ENCODE data around the gene MEIOB.
A peak's percentile ranks its signal among the peaks of the same experiment; 100 is the strongest.

Gene MEIOB

GRCh38 chr16:1846416-1846815 lies 25.5 kb downstream of the MEIOB start:
- H3K9me3 Mint-ChIP-seq: no peaks in the 10 kb centered on the region
- H3K36me3 Mint-ChIP-seq (ENCODE audit: low read depth): no peaks in the 10 kb centered on the region
- H3K4me3 Mint-ChIP-seq: no peak overlapping the region
- H3K4me1 Mint-ChIP-seq (ENCODE audit: low read depth): no peaks in the 10 kb centered on the region
- no peak overlapping the region for H3K27ac Mint-ChIP-seq
- intact Hi-C loops (cut with micrococcal nuclease): no loop called here
- peaks cover 12% of the 10 kb centered on the region for H3K27me3 Mint-ChIP-seq

- Mint-ChIP-seq H3K27ac (no peak overlapping the region), H3K4me1 (ENCODE audit: low read depth) (no peaks in the 10 kb centered on the region), H3K4me3 (no peak overlapping the region), H3K36me3 (ENCODE audit: low read depth) (no peaks in the 10 kb centered on the region), H3K27me3 (peaks cover 9% of the 10 kb centered on the region), H3K9me3 (no peaks in the 10 kb centered on the region)
- intact Hi-C loops (cut with micrococcal nuclease): no loop called here
These were observed 26.0 kb downstream of the MEIOB start for GRCh38 chr16:1845985-1846384.

GRCh38 chr16:1839554-1839953 lies 32.4 kb downstream of the MEIOB start:
- Mint-ChIP-seq H3K4me1 (ENCODE audit: low read depth) (no peaks in the 10 kb centered on the region), H3K27ac (no peak overlapping the region), H3K9me3 (no peaks in the 10 kb centered on the region), H3K4me3 (no peak overlapping the region), H3K36me3 (ENCODE audit: low read depth) (peaks cover 6% of the 10 kb centered on the region), H3K27me3 (no peaks in the 10 kb centered on the region)
- intact Hi-C loops (cut with micrococcal nuclease): no loop called here

- Mint-ChIP-seq H3K36me3 (ENCODE audit: low read depth) (peaks cover 26% of the 10 kb centered on the region), H3K9me3 (no peaks in the 10 kb centered on the region), H3K4me1 (ENCODE audit: low read depth) (peaks cover 9% of the 10 kb centered on the region), H3K27ac (no peak overlapping the region), H3K4me3 (no peak overlapping the region), H3K27me3 (no peaks in the 10 kb centered on the region)
- intact Hi-C loops (cut with micrococcal nuclease): no loop called here
These were observed 37.9 kb downstream of the MEIOB start for GRCh38 chr16:1834096-1834495.

- Mint-ChIP-seq H3K4me3 (no peak overlapping the region), H3K9me3 (no peaks in the 10 kb centered on the region), H3K27ac (no peak overlapping the region), H3K27me3 (no peaks in the 10 kb centered on the region), H3K36me3 (ENCODE audit: low read depth) (peaks cover 26% of the 10 kb centered on the region), H3K4me1 (ENCODE audit: low read depth) (peaks cover 13% of the 10 kb centered on the region)
- intact Hi-C loops (cut with micrococcal nuclease): no loop called here
These were observed 39.0 kb downstream of the MEIOB start for GRCh38 chr16:1832838-1833454.

GRCh38 chr16:1831186-1832075 lies 40.5 kb downstream of the MEIOB start:
- H3K4me3 Mint-ChIP-seq: no peak overlapping the region
- peaks cover 19% of the 10 kb centered on the region for H3K4me1 Mint-ChIP-seq (ENCODE audit: low read depth)
- no peak overlapping the region for H3K27ac Mint-ChIP-seq
- intact Hi-C loops (cut with micrococcal nuclease): no loop called here
- H3K36me3 Mint-ChIP-seq (ENCODE audit: low read depth): peaks cover 35% of the 10 kb centered on the region
- no peaks in the 10 kb centered on the region for H3K9me3 Mint-ChIP-seq
- no peaks in the 10 kb centered on the region for H3K27me3 Mint-ChIP-seq

GRCh38 chr16:1830213-1830612 lies 41.8 kb downstream of the MEIOB start:
- Mint-ChIP-seq H3K4me3 (no peak overlapping the region), H3K27me3 (no peaks in the 10 kb centered on the region)

GRCh38 chr16:1828645-1829410 lies 43.1 kb downstream of the MEIOB start:
- H3K27ac Mint-ChIP-seq: no peak overlapping the region
- no peaks in the 10 kb centered on the region for H3K27me3 Mint-ChIP-seq
- peaks cover 30% of the 10 kb centered on the region for H3K4me1 Mint-ChIP-seq (ENCODE audit: low read depth)
- H3K4me3 Mint-ChIP-seq: peak overlapping the region; percentile 30
- no peaks in the 10 kb centered on the region for H3K9me3 Mint-ChIP-seq
- peaks cover 45% of the 10 kb centered on the region for H3K36me3 Mint-ChIP-seq (ENCODE audit: low read depth)
- intact Hi-C loops (cut with micrococcal nuclease): no loop called here

More at GRCh38 chr16:1830213-1830612, 41.8 kb downstream of the MEIOB start:
- Mint-ChIP-seq H3K27ac (no peak overlapping the region), H3K4me1 (ENCODE audit: low read depth) (peaks cover 19% of the 10 kb centered on the region), H3K36me3 (ENCODE audit: low read depth) (peaks cover 35% of the 10 kb centered on the region), H3K9me3 (no peaks in the 10 kb centered on the region)
- intact Hi-C loops (cut with micrococcal nuclease): no loop called here

GRCh38 chr16:1826691-1827573 lies 45.0 kb downstream of the MEIOB start, which contains the start of the genes FAHD1 and HAGH:
TSS of gene FAHD1 (plus strand) at chr16:1827206. CDS start at chr16:1827239, 33 bp downstream.
TSS of gene HAGH (minus strand) at chr16:1826825. CDS start at chr16:1826787, 38 bp downstream.
- intact Hi-C loops (cut with micrococcal nuclease): no loop called here
- Mint-ChIP-seq H3K36me3 (ENCODE audit: low read depth) (peaks cover 52% of the 10 kb centered on the region), H3K4me3 (peak within 1 kb of the TSS; percentile 88), H3K27me3 (no peaks in the 10 kb centered on the region), H3K9me3 (no peaks in the 10 kb centered on the region), H3K27ac (peak within 1 kb of the TSS; percentile 95), H3K4me1 (ENCODE audit: low read depth) (peaks cover 32% of the 10 kb centered on the region)

GRCh38 chr16:1825864-1826690 lies 45.9 kb downstream of the MEIOB start:
- intact Hi-C loops (cut with micrococcal nuclease): no loop called here
- Mint-ChIP-seq H3K4me1 (ENCODE audit: low read depth) (peaks cover 32% of the 10 kb centered on the region), H3K4me3 (peak overlapping the region; percentile 88), H3K36me3 (ENCODE audit: low read depth) (peaks cover 55% of the 10 kb centered on the region), H3K27me3 (no peaks in the 10 kb centered on the region), H3K27ac (peak overlapping the region; percentile 95), H3K9me3 (no peaks in the 10 kb centered on the region)

- Mint-ChIP-seq H3K36me3 (ENCODE audit: low read depth) (peaks cover 55% of the 10 kb centered on the region), H3K27me3 (no peaks in the 10 kb centered on the region), H3K4me1 (ENCODE audit: low read depth) (peaks cover 32% of the 10 kb centered on the region), H3K27ac (peak overlapping the region; percentile 80), H3K9me3 (no peaks in the 10 kb centered on the region), H3K4me3 (peak overlapping the region; percentile 76)
- intact Hi-C loops (cut with micrococcal nuclease): no loop called here
These were observed 46.5 kb downstream of the MEIOB start for GRCh38 chr16:1825381-1825863.

- Mint-ChIP-seq H3K27me3 (no peaks in the 10 kb centered on the region), H3K36me3 (ENCODE audit: low read depth) (peaks cover 64% of the 10 kb centered on the region), H3K27ac (no peak overlapping the region), H3K9me3 (no peaks in the 10 kb centered on the region), H3K4me3 (no peak overlapping the region), H3K4me1 (ENCODE audit: low read depth) (peaks cover 21% of the 10 kb centered on the region)
- intact Hi-C loops (cut with micrococcal nuclease): no loop called here
These were observed 48.1 kb downstream of the MEIOB start for GRCh38 chr16:1823821-1824220.

Measured in dendritic cell treated with granulocyte-macrophage colony-stimulating factor and Interleukin-4, amounts not matched to agents 40 ng/mL and 50 ng/mL, for 4 days (primary cell).